Measurements from ENCODE around the gene XRCC1. TPM values are rescaled to one million over a fixed set of nuclear protein-coding genes. Genes with fewer than 3 reads are reported as not detected.

Gene XRCC1
- total RNA-seq, 2 experiments from 2014 or later = 27.2 to 35.9 TPM

GRCh38 chr19:43527860-43528622 lies 47.3 kb downstream of the XRCC1 start:
- CTCF ChIA-PET (ENCODE audit: unreplicated experiment) = no interaction called here
- Histone ChIP-seq H3K4me3 (ENCODE audit: low read depth, low read length, poor library complexity, severe bottlenecking) (no peak overlapping the region), H3K36me3 (ENCODE audit: insufficient read depth, low read length) (no peaks in the 10 kb centered on the region), H3K79me2 (ENCODE audit: insufficient read depth, low read depth, low read length) (no peaks in the 10 kb centered on the region), H4K20me1 (ENCODE audit: insufficient read depth, low read length) (no peaks in the 10 kb centered on the region), H3K4me1 (ENCODE audit: insufficient read depth, low read length, poor library complexity, severe bottlenecking) (peaks cover 27% of the 10 kb centered on the region), H3K4me2 (ENCODE audit: low read length) (peak overlapping the region; percentile 43; the same call in 1 of the 2 replicates), H3K27ac (ENCODE audit: low read depth, low read length, poor library complexity, severe bottlenecking) (no peak overlapping the region), H2AFZ (ENCODE audit: low read length) (no peak overlapping the region), H3K9me2 (ENCODE audit: insufficient read depth, low read length) (no peaks in the 10 kb centered on the region), H3K9me3 (ENCODE audit: low read length) (no peaks in the 10 kb centered on the region)
- POLR2A ChIA-PET = interaction anchor here (0.6 to 1.0 kb wide), 4 partner anchors 21 to 157 kb away, joined by 3 to 4 read pairs (median 4); no protein-coding TSS in a partner anchor
- no peak for DNase-seq (ENCODE audit: low spot score)
- no peak for TF ChIP-seq CTCF (conservative IDR thresholded peaks at IDR 0.05; ENCODE audit: low read length)
- no peak for TF ChIP-seq EZH2phosphoT487 (IDR thresholded peaks at IDR 0.05; ENCODE audit: borderline replicate concordance, low read depth, low read length)
- intact Hi-C loops (cut with micrococcal nuclease; ENCODE audit: unreplicated experiment) = no loop called here
- no TSS peak for BruUV-seq (replicated peaks)

- Histone ChIP-seq H3K4me2 (ENCODE audit: low read length) (peak within 1 kb of the TSS; percentile 86), H3K4me3 (ENCODE audit: low read depth, low read length, poor library complexity, severe bottlenecking) (peak within 1 kb of the TSS; percentile 62), H3K9me3 (ENCODE audit: low read length) (no peaks in the 10 kb centered on the region), H3K79me2 (ENCODE audit: insufficient read depth, low read depth, low read length) (no peaks in the 10 kb centered on the region), H3K27ac (ENCODE audit: low read depth, low read length, poor library complexity, severe bottlenecking) (no peak within 1 kb of the TSS), H4K20me1 (ENCODE audit: insufficient read depth, low read length) (no peaks in the 10 kb centered on the region), H3K36me3 (ENCODE audit: insufficient read depth, low read length) (no peaks in the 10 kb centered on the region), H3K4me1 (ENCODE audit: insufficient read depth, low read length, poor library complexity, severe bottlenecking) (peaks cover 18% of the 10 kb centered on the region), H2AFZ (ENCODE audit: low read length) (peak within 1 kb of the TSS; percentile 27; the same call in 1 of the 2 replicates), H3K9me2 (ENCODE audit: insufficient read depth, low read length) (no peaks in the 10 kb centered on the region)
- peak; percentile 42 for DNase-seq (ENCODE audit: low spot score)
- BruUV-seq (replicated peaks) = no TSS peak
- POLR2A ChIA-PET = interaction anchor here (0.7 kb wide), 1 partner anchor 158 kb away, joined by 4 read pairs; no protein-coding TSS in a partner anchor
- CTCF ChIA-PET (ENCODE audit: unreplicated experiment) = no interaction called here
- intact Hi-C loops (cut with micrococcal nuclease; ENCODE audit: unreplicated experiment) = no loop called here
- TF ChIP-seq CTCF (conservative IDR thresholded peaks at IDR 0.05; ENCODE audit: low read length) (no peak), EZH2phosphoT487 (IDR thresholded peaks at IDR 0.05; ENCODE audit: borderline replicate concordance, low read depth, low read length) (no peak)
These were observed 48.2 kb downstream of the XRCC1 start, which contains the start of gene ETHE1 for GRCh38 chr19:43526884-43527859. Gene ETHE1 (minus strand): TSS chr19:43527201. CDS start chr19:43527177, 24 bp downstream.

Measured in OCI-LY7 (cell line).